GM06990 (cell line): ENCODE measurements around the gene NCBP1.

Source experiments
- DNase-seq: peaks from one replicate; pipeline ENCODE4 v3.0.0-alpha.2; 2011; ENCODE audit not compliant: insufficient read length; ENCODE audit errors: extremely low read depth
- H3K27me3 ChIP-seq: replicated peaks from 2 replicates; pipeline ENCODE4 v1.6.0; 2011; ENCODE audit warnings: low read length; ENCODE audit not compliant: control insufficient read depth, insufficient read depth
- H3K36me3 ChIP-seq: 2 replicates; pipeline ENCODE4 v1.5.1; 2011; ENCODE audit warnings: low read length; ENCODE audit not compliant: control insufficient read depth, insufficient read depth
- H3K4me3 ChIP-seq: replicated peaks from 2 replicates; pipeline ENCODE4 v1.5.1; 2011; ENCODE audit warnings: low read depth, mild to moderate bottlenecking, control low read depth, low read length
- TF ChIP-seq, protein P1 (sequence below): IDR thresholded peaks from 2 replicates; pipeline ENCODE4 v1.5.1; 2011; ENCODE audit warnings: low read length, control low read depth, mild to moderate bottlenecking, inconsistent platforms; ENCODE audit not compliant: insufficient read depth, poor library complexity, severe bottlenecking

Gene NCBP1

DNA sequence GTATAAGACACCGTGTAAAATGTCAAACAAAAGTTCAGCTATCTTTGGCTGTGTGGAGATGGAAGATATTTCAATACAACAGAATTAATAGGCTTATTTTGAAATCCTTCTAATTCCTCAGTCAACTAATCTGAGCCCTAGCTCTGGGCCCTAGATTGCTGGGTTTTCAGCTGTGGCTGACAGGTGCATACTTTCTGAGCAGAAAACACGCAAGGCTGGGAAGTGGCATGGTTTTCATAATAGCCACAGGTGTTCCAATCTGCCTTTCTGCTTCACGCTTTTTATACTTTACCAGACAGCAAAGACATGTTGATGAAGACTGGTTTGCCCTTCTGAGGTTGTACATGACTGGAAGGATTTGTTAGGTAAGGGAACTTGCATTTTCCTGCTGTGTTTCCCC lies 84.2 kb downstream of the NCBP1 start:
- no peak for DNase-seq
- peaks cover 1% of the 10 kb centered on the region; the same call in 1 of the 2 replicates for H3K27me3 ChIP-seq
- H3K4me3 ChIP-seq: no peak overlapping the region
- TF ChIP-seq, protein P1, sequence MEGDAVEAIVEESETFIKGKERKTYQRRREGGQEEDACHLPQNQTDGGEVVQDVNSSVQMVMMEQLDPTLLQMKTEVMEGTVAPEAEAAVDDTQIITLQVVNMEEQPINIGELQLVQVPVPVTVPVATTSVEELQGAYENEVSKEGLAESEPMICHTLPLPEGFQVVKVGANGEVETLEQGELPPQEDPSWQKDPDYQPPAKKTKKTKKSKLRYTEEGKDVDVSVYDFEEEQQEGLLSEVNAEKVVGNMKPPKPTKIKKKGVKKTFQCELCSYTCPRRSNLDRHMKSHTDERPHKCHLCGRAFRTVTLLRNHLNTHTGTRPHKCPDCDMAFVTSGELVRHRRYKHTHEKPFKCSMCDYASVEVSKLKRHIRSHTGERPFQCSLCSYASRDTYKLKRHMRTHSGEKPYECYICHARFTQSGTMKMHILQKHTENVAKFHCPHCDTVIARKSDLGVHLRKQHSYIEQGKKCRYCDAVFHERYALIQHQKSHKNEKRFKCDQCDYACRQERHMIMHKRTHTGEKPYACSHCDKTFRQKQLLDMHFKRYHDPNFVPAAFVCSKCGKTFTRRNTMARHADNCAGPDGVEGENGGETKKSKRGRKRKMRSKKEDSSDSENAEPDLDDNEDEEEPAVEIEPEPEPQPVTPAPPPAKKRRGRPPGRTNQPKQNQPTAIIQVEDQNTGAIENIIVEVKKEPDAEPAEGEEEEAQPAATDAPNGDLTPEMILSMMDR: no peak
- H3K36me3 ChIP-seq: no peaks in the 10 kb centered on the region

DNA sequence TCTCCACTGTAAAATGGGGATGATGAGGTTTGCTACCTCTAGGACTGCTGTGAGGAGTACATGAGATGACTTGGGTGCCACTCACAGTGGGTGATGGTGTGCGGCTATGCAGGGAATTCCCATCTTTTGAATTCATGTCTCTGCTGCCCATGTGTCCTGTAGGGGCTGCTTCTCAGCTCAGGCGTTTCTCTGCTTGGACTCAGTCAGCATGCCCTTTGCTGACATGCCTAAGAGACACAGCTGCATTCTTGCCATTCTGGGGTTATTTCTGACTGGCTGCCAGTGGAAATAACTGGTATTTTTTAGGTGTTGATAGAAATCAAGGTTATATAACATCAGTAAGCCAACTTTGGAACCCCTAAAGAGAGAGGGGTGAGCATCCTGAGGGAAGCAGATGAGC lies 87.8 kb downstream of the NCBP1 start:
- no peaks in the 10 kb centered on the region for H3K36me3 ChIP-seq

DNA sequence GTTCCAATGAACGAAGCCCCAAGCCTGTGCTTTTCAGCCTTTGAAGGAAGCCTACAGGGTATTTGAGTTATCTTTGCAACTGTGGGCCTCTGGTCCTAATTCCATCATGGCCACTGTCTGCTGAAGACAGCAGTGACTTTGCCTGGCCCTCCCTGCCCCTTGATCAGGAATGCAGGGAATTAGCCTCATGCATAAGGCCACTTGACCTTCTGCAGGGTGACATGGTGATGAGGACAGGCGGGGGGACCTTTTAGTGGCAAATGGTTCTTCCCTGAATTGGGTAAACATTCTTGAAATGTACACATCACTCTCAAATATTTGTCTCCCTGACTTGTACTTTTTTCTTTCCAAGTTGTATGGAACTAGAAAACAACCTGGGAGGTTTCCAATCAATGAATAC lies 88.7 kb downstream of the NCBP1 start:
- Histone ChIP-seq H3K36me3 (no peaks in the 10 kb centered on the region), H3K27me3 (no peaks in the 10 kb centered on the region), H3K4me3 (no peak overlapping the region)
- DNase-seq: no peak
- TF ChIP-seq, protein P1: no peak

More for the DNA sequence above, 87.8 kb downstream of the NCBP1 start:
- TF ChIP-seq, protein P1: no peak
- Histone ChIP-seq H3K4me3 (no peak overlapping the region), H3K27me3 (no peaks in the 10 kb centered on the region)
- DNase-seq: no peak
